ENCODE results near the gene OGFOD3. TPM values are rescaled to one million over a fixed set of nuclear protein-coding genes. Genes with fewer than 3 reads are reported as not detected.

The OGFOD3 gene
- total RNA-seq, 5 donors from 2014 or later (not counting 1 experiment from before 2014, with no cell fraction given): 22.0 to 32.2 (median 29.2) TPM

- Mint-ChIP-seq H3K4me3 (no peak overlapping the region), H3K36me3 (no peaks in the 10 kb centered on the region), H3K27me3 (peaks cover 21 to 45% of the 10 kb centered on the region in 2 donors), H3K27ac (no peak overlapping the region), H3K9me3 (no peaks in the 10 kb centered on the region), H3K4me1 (peaks cover 10 to 17% (median 17%) of the 10 kb centered on the region in 3 donors)
- Histone ChIP-seq H3K36me3 (ENCODE audit: control insufficient read depth in 2 of 2, extremely low read depth in 1 of 2, insufficient read depth in 1 of 2, low read length in 1 of 2) (no peaks in the 10 kb centered on the region), H3K27me3 (replicated peaks in 1 of 2; ENCODE audit: control insufficient read depth in 2 of 2, extremely low read depth in 1 of 2, insufficient read depth in 2 of 2, low read length in 1 of 2) (peaks cover 4 to 56% of the 10 kb centered on the region in 2 experiments), H3K4me1 (ENCODE audit: control insufficient read depth in 1 of 2, extremely low read depth in 1 of 2, insufficient read depth in 2 of 2, low read length in 2 of 2) (peaks cover 2 to 12% of the 10 kb centered on the region in 2 experiments), H3K27ac (ENCODE audit: low read length) (no peak overlapping the region), H3K4me3 (ENCODE audit: control insufficient read depth in 1 of 2, extremely low read depth in 1 of 2, low read length in 1 of 2) (no peak overlapping the region), H3K9me3 (no peaks in the 10 kb centered on the region)
- DNase-seq: no peak
- ChIA-PET POLR2A (no interaction called here), CTCF (interaction anchor here in 1 of 2 donors (0.5 kb wide), 1 partner anchor 514 kb away, joined by 4 read pairs; no protein-coding TSS in a partner anchor)
- WGBS (ENCODE audit: insufficient coverage): 100% methylated on average over 1 of the region's 7 CpGs
- ATAC-seq (replicated peaks in 1 of 4): no peak
These were observed 49.2 kb downstream of the OGFOD3 start for GRCh38 chr17:82369211-82369610.

DNA sequence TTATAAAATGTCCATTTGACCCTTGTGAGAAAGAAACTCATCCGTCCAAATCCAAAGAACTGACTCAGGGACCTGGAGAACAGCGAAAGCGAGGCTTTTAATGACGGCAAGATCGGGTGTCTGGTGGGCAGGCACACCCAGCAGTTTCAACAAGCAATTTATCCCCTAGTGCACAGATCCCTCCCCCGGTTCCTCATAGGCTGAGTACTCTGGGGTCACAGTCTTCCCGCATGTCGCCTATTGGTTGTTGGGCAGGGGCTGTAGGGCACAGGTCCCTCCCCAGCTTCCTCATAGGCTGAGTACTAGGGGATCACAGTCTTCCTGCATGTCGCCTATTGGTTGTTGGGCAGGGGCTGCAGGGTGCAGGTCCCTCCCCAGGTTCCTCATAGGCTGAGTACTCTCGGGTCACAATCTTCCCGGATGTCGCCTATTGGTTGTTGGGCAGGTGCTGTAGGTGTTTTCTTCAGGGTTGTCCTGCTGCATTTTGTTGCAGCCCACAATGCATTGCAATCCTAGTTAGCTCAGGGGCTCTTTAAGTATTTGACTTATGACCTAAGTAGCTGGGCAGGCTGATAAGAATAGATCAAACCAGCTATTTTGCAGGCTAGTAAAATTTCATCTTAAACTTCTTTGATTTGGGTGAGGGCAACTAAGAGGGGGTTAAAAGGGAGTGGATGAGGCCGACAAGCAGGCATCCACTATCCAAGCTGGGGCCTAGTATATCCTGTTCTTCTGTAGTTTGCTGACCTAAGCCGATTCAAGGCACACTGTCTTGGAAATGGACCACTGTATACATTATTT is 50.5 kb downstream of the OGFOD3 start:
- H3K4me1 Mint-ChIP-seq: peaks cover 9 to 15% (median 13%) of the 10 kb centered on the region in 3 donors
- ATAC-seq (replicated peaks in 1 of 4) (no peak), DNase-seq (no peak)
- no peaks in the 10 kb centered on the region for H3K9me3 ChIP-seq
- ChIA-PET CTCF (no interaction called here), POLR2A (interaction anchor here in 1 of 2 donors (0.5 kb wide), 1 partner anchor 170 kb away, joined by 4 read pairs; no protein-coding TSS in a partner anchor)
- no peaks in the 10 kb centered on the region for H3K36me3 Mint-ChIP-seq
- H3K4me1 ChIP-seq (ENCODE audit: control insufficient read depth in 1 of 2, extremely low read depth in 1 of 2, insufficient read depth in 2 of 2, low read length in 2 of 2): peaks cover 2 to 12% of the 10 kb centered on the region in 2 experiments
- 89% methylated on average over 9 of the region's 14 CpGs for WGBS (ENCODE audit: insufficient coverage)
- no peak overlapping the region for H3K4me3 ChIP-seq (ENCODE audit: control insufficient read depth in 1 of 2, extremely low read depth in 1 of 2, low read length in 1 of 2)
- no peaks in the 10 kb centered on the region for H3K9me3 Mint-ChIP-seq
- H3K27me3 Mint-ChIP-seq: peaks cover 18 to 37% of the 10 kb centered on the region in 2 donors
- no peak overlapping the region for H3K4me3 Mint-ChIP-seq
- H3K36me3 ChIP-seq (ENCODE audit: control insufficient read depth in 2 of 2, extremely low read depth in 1 of 2, insufficient read depth in 1 of 2, low read length in 1 of 2): no peaks in the 10 kb centered on the region
- no peak overlapping the region for H3K27ac ChIP-seq (ENCODE audit: low read length)
- peaks cover 4 to 45% of the 10 kb centered on the region in 2 experiments for H3K27me3 ChIP-seq (replicated peaks in 1 of 2; ENCODE audit: control insufficient read depth in 2 of 2, extremely low read depth in 1 of 2, insufficient read depth in 2 of 2, low read length in 1 of 2)
- H3K27ac Mint-ChIP-seq: no peak overlapping the region

- Mint-ChIP-seq H3K27me3 (peaks cover 12 to 32% of the 10 kb centered on the region in 2 donors), H3K27ac (no peak overlapping the region), H3K4me1 (peaks cover 6 to 10% (median 7%) of the 10 kb centered on the region in 3 donors), H3K36me3 (no peaks in the 10 kb centered on the region), H3K9me3 (no peaks in the 10 kb centered on the region), H3K4me3 (no peak overlapping the region)
- Histone ChIP-seq H3K36me3 (ENCODE audit: control insufficient read depth in 2 of 2, extremely low read depth in 1 of 2, insufficient read depth in 1 of 2, low read length in 1 of 2) (no peaks in the 10 kb centered on the region), H3K27ac (ENCODE audit: low read length) (no peak overlapping the region), H3K4me3 (ENCODE audit: control insufficient read depth in 1 of 2, extremely low read depth in 1 of 2, low read length in 1 of 2) (no peak overlapping the region), H3K4me1 (ENCODE audit: control insufficient read depth in 1 of 2, extremely low read depth in 1 of 2, insufficient read depth in 2 of 2, low read length in 2 of 2) (peaks cover 2 to 12% of the 10 kb centered on the region in 2 experiments), H3K9me3 (no peaks in the 10 kb centered on the region), H3K27me3 (replicated peaks in 1 of 2; ENCODE audit: control insufficient read depth in 2 of 2, extremely low read depth in 1 of 2, insufficient read depth in 2 of 2, low read length in 1 of 2) (peaks cover 4 to 34% of the 10 kb centered on the region in 2 experiments)
- no peak for DNase-seq
- WGBS (ENCODE audit: insufficient coverage): no CpG with 5 or more reads among the region's 7 CpGs
- CTCF ChIA-PET: no interaction called here
- POLR2A ChIA-PET: no interaction called here
- ATAC-seq (replicated peaks in 1 of 4): no peak
These were observed 51.6 kb downstream of the OGFOD3 start for GRCh38 chr17:82366749-82367148.

DNA sequence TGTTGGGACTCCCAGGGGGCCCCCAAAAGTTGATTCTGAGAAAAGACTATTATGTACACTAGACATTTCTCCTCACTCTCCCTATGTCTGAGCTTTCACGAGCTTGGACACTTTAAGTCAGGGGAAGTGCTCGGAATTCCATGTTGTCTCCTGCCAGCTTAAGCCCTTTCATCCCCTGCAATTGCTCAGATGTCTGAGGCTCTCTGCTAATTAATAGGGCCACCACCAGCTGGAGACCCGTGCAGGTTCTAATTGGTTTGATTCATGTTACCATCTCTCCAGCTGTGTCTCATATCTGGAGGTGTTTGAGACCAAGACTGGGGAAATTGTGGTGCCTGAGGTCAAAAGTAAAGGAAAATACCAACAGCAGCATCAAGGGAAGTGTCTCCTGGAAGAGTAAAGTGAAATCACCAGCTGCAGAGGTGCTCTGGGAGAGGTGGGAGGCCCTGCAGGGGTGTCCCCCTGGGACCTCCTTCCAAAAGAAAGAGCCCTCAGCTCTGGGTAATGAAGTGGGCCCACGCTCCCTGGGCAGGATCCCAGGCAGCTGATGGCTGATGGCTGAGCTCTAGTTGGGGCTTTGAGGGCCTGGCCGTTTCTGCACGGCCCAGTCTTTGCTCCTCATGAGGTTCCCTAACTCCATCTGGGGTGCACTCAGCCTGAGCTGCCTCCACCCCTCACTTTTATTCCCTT is 52.6 kb downstream of the OGFOD3 start:
- Mint-ChIP-seq H3K36me3 (no peaks in the 10 kb centered on the region), H3K27me3 (peaks cover 8 to 26% of the 10 kb centered on the region in 2 donors), H3K27ac (no peak overlapping the region), H3K4me1 (peaks cover 2 to 5% (median 2%) of the 10 kb centered on the region in 3 donors), H3K4me3 (no peak overlapping the region), H3K9me3 (no peaks in the 10 kb centered on the region)
- H3K4me1 ChIP-seq (ENCODE audit: control insufficient read depth in 1 of 2, extremely low read depth in 1 of 2, insufficient read depth in 2 of 2, low read length in 2 of 2): peaks cover 0 to 5% of the 10 kb centered on the region in 2 experiments
- H3K27ac ChIP-seq (ENCODE audit: low read length): no peak overlapping the region
- ChIA-PET POLR2A (no interaction called here), CTCF (no interaction called here)
- no peaks in the 10 kb centered on the region for H3K9me3 ChIP-seq
- no peaks in the 10 kb centered on the region for H3K36me3 ChIP-seq (ENCODE audit: control insufficient read depth in 2 of 2, extremely low read depth in 1 of 2, insufficient read depth in 1 of 2, low read length in 1 of 2)
- 56% methylated on average over 4 of the region's 6 CpGs for WGBS (ENCODE audit: insufficient coverage)
- ATAC-seq (replicated peaks in 1 of 4) (no peak), DNase-seq (no peak)
- H3K4me3 ChIP-seq (ENCODE audit: control insufficient read depth in 1 of 2, extremely low read depth in 1 of 2, low read length in 1 of 2): no peak overlapping the region
- peaks cover 4 to 27% of the 10 kb centered on the region in 2 experiments for H3K27me3 ChIP-seq (replicated peaks in 1 of 2; ENCODE audit: control insufficient read depth in 2 of 2, extremely low read depth in 1 of 2, insufficient read depth in 2 of 2, low read length in 1 of 2)

DNA sequence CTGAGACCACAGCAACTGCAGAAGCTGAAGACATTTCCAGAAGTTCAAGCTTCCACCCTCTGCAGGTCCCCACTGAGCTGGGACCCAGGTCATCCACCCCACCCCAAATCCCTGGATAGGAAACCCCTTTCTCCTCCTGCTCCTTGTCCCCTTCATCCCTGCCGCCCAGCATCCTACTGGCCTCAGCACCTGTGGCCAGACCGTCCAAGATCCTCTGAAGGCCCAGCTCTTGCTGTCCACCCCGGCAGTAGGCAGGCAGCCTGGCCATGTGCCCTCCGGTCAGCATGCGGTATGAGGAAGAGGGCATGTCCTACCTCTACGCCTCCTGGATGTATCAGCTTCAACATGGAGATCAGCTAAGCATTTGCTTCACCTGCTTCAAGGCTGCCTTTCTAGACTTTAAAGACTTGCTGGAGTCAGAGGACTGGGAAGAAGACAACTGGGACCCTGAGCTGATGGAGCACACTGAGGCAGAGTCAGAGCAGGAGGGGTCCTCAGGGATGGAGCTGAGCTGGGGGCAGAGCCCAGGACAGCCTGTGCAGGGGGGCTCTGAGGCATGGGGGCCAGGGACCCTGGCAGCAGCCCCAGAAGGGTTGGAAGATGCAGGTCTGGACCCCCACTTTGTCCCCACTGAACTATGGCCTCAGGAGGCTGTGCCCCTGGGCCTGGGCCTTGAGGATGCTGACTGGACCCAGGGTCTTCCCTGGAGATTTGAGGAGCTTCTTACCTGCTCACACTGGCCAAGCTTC is 56.3 kb downstream of the OGFOD3 start:
- WGBS (ENCODE audit: insufficient coverage): 96% methylated on average over 6 of the region's 6 CpGs
- no peak overlapping the region for H3K27ac Mint-ChIP-seq
- CTCF ChIA-PET: interaction anchor here in 1 of 2 donors (0.6 kb wide), 1 partner anchor 9 kb away, joined by 3 read pairs; no protein-coding TSS in a partner anchor

More for the DNA sequence above, 56.3 kb downstream of the OGFOD3 start:
- H3K4me1 Mint-ChIP-seq: peaks cover 7 to 11% (median 7%) of the 10 kb centered on the region in 3 donors
- peaks cover 0 to 4% of the 10 kb centered on the region in 2 experiments for H3K4me1 ChIP-seq (ENCODE audit: control insufficient read depth in 1 of 2, extremely low read depth in 1 of 2, insufficient read depth in 2 of 2, low read length in 2 of 2)
- no peaks in the 10 kb centered on the region for H3K9me3 Mint-ChIP-seq
- H3K27ac ChIP-seq (ENCODE audit: low read length): no peak overlapping the region
- DNase-seq: no peak
- no peaks in the 10 kb centered on the region for H3K36me3 ChIP-seq (ENCODE audit: control insufficient read depth in 2 of 2, extremely low read depth in 1 of 2, insufficient read depth in 1 of 2, low read length in 1 of 2)
- peaks cover 0 to 25% of the 10 kb centered on the region in 2 experiments for H3K27me3 ChIP-seq (replicated peaks in 1 of 2; ENCODE audit: control insufficient read depth in 2 of 2, extremely low read depth in 1 of 2, insufficient read depth in 2 of 2, low read length in 1 of 2)
- no peak overlapping the region for H3K4me3 ChIP-seq (ENCODE audit: control insufficient read depth in 1 of 2, extremely low read depth in 1 of 2, low read length in 1 of 2)
- H3K27me3 Mint-ChIP-seq: peaks cover 4 to 9% of the 10 kb centered on the region in 2 donors
- H3K36me3 Mint-ChIP-seq: no peaks in the 10 kb centered on the region
- POLR2A ChIA-PET: no interaction called here
- no peak overlapping the region for H3K4me3 Mint-ChIP-seq
- H3K9me3 ChIP-seq: no peaks in the 10 kb centered on the region
- ATAC-seq (replicated peaks in 1 of 4): no peak

All from T-cell (primary cell).